ENCODE measurements around the gene ADORA1. TPM values are rescaled to one million over a fixed set of nuclear protein-coding genes. Genes with fewer than 3 reads are reported as not detected.

ADORA1 gene
- total RNA-seq, 2 donors from 2014 or later = not detected

DNA sequence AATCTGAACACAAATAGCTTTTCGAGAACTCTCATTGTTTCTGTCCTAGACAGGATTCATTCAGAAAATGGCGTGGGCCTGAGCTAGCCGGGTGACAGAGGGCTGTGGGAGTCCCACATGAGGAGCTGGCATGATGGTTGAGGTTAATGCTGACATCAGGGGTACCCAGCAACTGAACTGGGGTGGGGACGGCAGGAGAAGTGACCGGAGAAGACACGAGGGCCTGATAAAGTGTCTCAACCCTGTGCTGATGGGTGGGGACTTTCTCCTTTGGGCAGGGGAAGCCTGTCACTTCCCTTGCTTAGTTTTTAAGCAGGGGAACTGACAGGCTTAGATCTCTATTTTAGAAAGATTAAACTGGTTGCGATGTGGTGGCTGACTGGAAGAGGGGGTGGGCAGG lies 87.3 kb downstream of the ADORA1 start:
- DNase-seq (ENCODE audit: low spot score) = no peak
- H3K9me3 ChIP-seq = no peaks in the 10 kb centered on the region
- no peak overlapping the region for H3K4me3 ChIP-seq
- no peaks in the 10 kb centered on the region for H3K36me3 ChIP-seq
- no peaks in the 10 kb centered on the region for H3K4me1 ChIP-seq (ENCODE audit: control insufficient read depth in 1 of 2, low read depth in 2 of 2)
- ATAC-seq (ENCODE audit: insufficient number of reproducible peaks, low FRiP score, low read depth) = no peak
- H3K27me3 ChIP-seq (replicated peaks; ENCODE audit: insufficient read depth) = no peaks in the 10 kb centered on the region
- TF ChIP-seq, protein P1, sequence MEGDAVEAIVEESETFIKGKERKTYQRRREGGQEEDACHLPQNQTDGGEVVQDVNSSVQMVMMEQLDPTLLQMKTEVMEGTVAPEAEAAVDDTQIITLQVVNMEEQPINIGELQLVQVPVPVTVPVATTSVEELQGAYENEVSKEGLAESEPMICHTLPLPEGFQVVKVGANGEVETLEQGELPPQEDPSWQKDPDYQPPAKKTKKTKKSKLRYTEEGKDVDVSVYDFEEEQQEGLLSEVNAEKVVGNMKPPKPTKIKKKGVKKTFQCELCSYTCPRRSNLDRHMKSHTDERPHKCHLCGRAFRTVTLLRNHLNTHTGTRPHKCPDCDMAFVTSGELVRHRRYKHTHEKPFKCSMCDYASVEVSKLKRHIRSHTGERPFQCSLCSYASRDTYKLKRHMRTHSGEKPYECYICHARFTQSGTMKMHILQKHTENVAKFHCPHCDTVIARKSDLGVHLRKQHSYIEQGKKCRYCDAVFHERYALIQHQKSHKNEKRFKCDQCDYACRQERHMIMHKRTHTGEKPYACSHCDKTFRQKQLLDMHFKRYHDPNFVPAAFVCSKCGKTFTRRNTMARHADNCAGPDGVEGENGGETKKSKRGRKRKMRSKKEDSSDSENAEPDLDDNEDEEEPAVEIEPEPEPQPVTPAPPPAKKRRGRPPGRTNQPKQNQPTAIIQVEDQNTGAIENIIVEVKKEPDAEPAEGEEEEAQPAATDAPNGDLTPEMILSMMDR (IDR thresholded peaks at IDR 0.05) = no peak
- no peak overlapping the region for H3K27ac ChIP-seq

DNA sequence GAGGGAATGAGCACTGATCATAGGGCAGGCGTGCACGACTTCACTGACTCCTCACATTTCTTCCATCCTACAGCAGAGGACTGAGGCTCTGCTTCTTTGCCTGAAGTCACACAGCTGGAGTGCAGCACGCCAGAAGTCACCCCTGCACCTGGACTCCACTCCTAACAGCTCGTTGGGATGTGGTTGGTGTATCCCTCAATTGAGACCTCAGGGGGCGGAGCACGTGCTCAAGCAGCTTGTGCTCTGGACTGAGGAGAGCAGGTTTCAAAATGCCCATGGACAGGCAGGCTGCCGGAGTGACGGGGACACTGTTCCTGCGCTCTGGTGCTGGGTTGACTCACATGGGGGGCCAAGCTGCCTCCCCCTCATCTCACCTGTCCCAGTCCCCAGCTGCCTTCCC lies 88.0 kb downstream of the ADORA1 start:
- Histone ChIP-seq H3K36me3 (no peaks in the 10 kb centered on the region), H3K4me1 (ENCODE audit: control insufficient read depth in 1 of 2, low read depth in 2 of 2) (no peaks in the 10 kb centered on the region), H3K27ac (no peak overlapping the region), H3K4me3 (no peak overlapping the region), H3K27me3 (replicated peaks; ENCODE audit: insufficient read depth) (no peaks in the 10 kb centered on the region), H3K9me3 (no peaks in the 10 kb centered on the region)
- ATAC-seq (ENCODE audit: insufficient number of reproducible peaks, low FRiP score, low read depth) (no peak), DNase-seq (ENCODE audit: low spot score) (no peak)
- TF ChIP-seq, protein P1 (IDR thresholded peaks at IDR 0.05) = no peak

DNA sequence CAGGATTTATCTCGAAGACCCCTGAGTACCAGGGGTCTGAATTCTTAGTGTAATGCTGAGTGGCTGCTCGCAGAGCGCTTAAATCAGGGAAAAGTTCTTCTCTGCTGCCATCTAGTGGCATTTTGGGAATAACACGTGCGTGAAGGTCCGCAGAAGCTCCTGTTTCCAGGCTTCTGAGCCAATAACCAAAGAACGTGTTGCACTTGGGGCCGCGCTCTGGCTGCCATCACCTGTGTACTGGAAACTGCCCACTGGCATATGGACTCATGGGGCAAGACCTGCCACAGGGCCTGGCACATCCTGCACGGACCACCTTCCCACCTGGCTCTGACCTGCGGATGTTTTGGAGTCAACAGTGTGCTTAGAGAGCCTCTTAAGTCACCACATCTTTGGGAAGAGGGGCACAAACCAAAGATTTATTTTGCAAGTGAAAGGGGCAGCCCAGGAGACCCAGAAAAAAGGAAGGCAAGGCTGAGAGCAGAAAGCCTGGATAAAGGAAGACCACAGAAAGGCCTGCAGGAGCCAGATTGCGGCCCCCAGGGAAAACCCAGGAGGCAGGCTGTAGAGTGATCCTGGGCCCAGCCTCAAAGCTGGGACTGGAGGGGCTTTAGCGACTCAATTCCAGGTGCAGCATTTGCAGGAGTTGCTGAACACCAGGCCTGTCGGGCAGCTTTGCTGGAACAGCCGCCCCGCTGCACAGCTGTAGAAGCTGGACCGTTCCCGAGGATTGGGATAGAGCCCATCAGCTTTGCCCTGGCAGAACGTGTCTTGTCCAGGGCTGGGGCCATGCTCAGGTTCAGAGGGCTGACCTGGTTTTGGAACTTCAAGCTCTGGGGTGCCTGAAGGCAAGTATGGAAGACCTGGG lies 89.0 kb downstream of the ADORA1 start:
- no peaks in the 10 kb centered on the region for H3K4me1 ChIP-seq (ENCODE audit: control insufficient read depth in 1 of 2, low read depth in 2 of 2)
- no peak for DNase-seq (ENCODE audit: low spot score)
- H3K27ac ChIP-seq = no peak overlapping the region
- TF ChIP-seq, protein P1 (IDR thresholded peaks at IDR 0.05) = peak; percentile 77
- H3K4me3 ChIP-seq = no peak overlapping the region
- no peaks in the 10 kb centered on the region for H3K9me3 ChIP-seq
- no peak for ATAC-seq (ENCODE audit: insufficient number of reproducible peaks, low FRiP score, low read depth)
- H3K36me3 ChIP-seq = no peaks in the 10 kb centered on the region
- no peaks in the 10 kb centered on the region for H3K27me3 ChIP-seq (replicated peaks; ENCODE audit: insufficient read depth)

Other genes with a start within 250 kb of the ADORA1 start
- 1 to 10 TPM; 5.0 to 6.0 TPM for gene RABIF, start 238.6 kb upstream of the ADORA1 start, total RNA-seq
- gene KLHL12, start 200.5 kb upstream of the ADORA1 start, total RNA-seq = 10 to 100 TPM; 12.6 to 18.5 TPM
- 10 to 100 TPM; 91.8 to 98.6 TPM for gene ADIPOR1, start 169.4 kb upstream of the ADORA1 start, total RNA-seq
- gene CYB5R1, start 160.5 kb upstream of the ADORA1 start, total RNA-seq = 10 to 100 TPM; 41.6 to 61.9 TPM
- gene TMEM183A, start 120.4 kb upstream of the ADORA1 start, total RNA-seq = 10 to 100 TPM; 54.3 to 72.6 TPM
- gene PPFIA4, start 101.2 kb upstream of the ADORA1 start, total RNA-seq = 10 to 100 TPM; 13.5 to 16.5 TPM
- not detected for gene MYOG, start 41.7 kb upstream of the ADORA1 start, total RNA-seq
- not detected for gene MYBPH, start 48.1 kb downstream of the ADORA1 start, total RNA-seq
- gene CHI3L1, start 59.0 kb downstream of the ADORA1 start, total RNA-seq = 1 to 10 TPM in 1 of 2 donors, under 1 TPM in 1; 0.68 to 5.0 TPM
- gene CHIT1, start 101.9 kb downstream of the ADORA1 start, total RNA-seq = under 1 TPM; 0.14 to 0.41 TPM
- gene BTG2, start 177.8 kb downstream of the ADORA1 start, total RNA-seq = 100 to 1,000 TPM; 119 to 164 TPM
- gene FMOD, start 223.4 kb downstream of the ADORA1 start, total RNA-seq = 100 to 1,000 TPM; 190 to 438 TPM

All from thoracic aorta (tissue), 2 donors.